Liver (tissue), 9 donors: Measurements from ENCODE around the gene BPI. TPM values are rescaled to one million over a fixed set of nuclear protein-coding genes. Genes with fewer than 3 reads are reported as not detected.

ENCODE experiments used
- DNase-seq: peaks from one replicate; pipeline ENCODE4 v3.0.0-alpha.2; 2017; ENCODE audit warnings: low spot score
- H3K27ac ChIP-seq, 2 donors: one replicate each; pipeline ENCODE4 v1.7.0; 2013; ENCODE audit warnings: inconsistent platforms in 2 of 2, low read length in 2 of 2, control low read depth in 1 of 2, low read depth in 1 of 2, mild to moderate bottlenecking in 1 of 2
- H3K27me3 ChIP-seq, 4 donors: one replicate each; pipeline versions ENCODE4 v1.6.1 to v1.7.0; 2013; ENCODE audit warnings: low read length in 3 of 4, inconsistent platforms in 1 of 4, mild to moderate bottlenecking in 1 of 4, moderate library complexity in 1 of 4; ENCODE audit not compliant: control insufficient read depth in 4 of 4, insufficient read depth in 4 of 4
- H3K36me3 ChIP-seq, 4 donors: one replicate each; pipeline versions ENCODE4 v1.6.1 to v1.7.0; 2013; ENCODE audit warnings: low read length in 3 of 4, mild to moderate bottlenecking in 3 of 4, low read depth in 1 of 4, moderate library complexity in 1 of 4; ENCODE audit not compliant: control insufficient read depth in 4 of 4, insufficient read depth in 3 of 4
- H3K4me1 ChIP-seq, 4 donors: one replicate each; pipeline versions ENCODE4 v1.6.1 to v1.7.0; 2013; ENCODE audit warnings: low read length in 3 of 4, mild to moderate bottlenecking in 3 of 4, moderate library complexity in 1 of 4; ENCODE audit not compliant: control insufficient read depth in 4 of 4, insufficient read depth in 4 of 4
- H3K4me3 ChIP-seq, 3 donors: one replicate each; pipeline versions ENCODE4 v1.6.1 to v1.7.0; 2013; ENCODE audit warnings: low read length in 3 of 3, control low read depth in 1 of 3, low read depth in 1 of 3, mild to moderate bottlenecking in 1 of 3
- H3K9ac ChIP-seq, 2 donors: one replicate each; pipeline ENCODE4 v1.7.0; 2013; ENCODE audit warnings: low read length in 2 of 2, mild to moderate bottlenecking in 2 of 2, moderate library complexity in 2 of 2, control low read depth in 1 of 2, low read depth in 1 of 2
- H3K9me3 ChIP-seq, 4 donors: one replicate each; pipeline versions ENCODE4 v1.6.1 to v1.7.0; 2013; ENCODE audit warnings: low read length in 3 of 4; ENCODE audit not compliant: control insufficient read depth in 4 of 4
- EGR1 ChIP-seq, 2 donors: IDR thresholded peaks; 2 replicates each; pipeline ENCODE4 v1.6.1; 2016 to 2018; ENCODE audit warnings: antibody characterized with exemption in 2 of 2, low read depth in 2 of 2
- FOXA1 ChIP-seq: IDR thresholded peaks from 2 replicates; pipeline ENCODE4 v1.6.1; 2016; ENCODE audit warnings: antibody characterized with exemption
- FOXA2 ChIP-seq: IDR thresholded peaks from 2 replicates; pipeline ENCODE4 v1.6.1; 2016; ENCODE audit warnings: antibody characterized with exemption
- GABPA ChIP-seq, 2 donors: IDR thresholded peaks in 1 of 2; conservative IDR thresholded peaks in 1 of 2; 2 replicates each; pipeline ENCODE4 v1.6.1; 2016; ENCODE audit warnings: antibody characterized with exemption in 2 of 2, mild to moderate bottlenecking in 1 of 2, moderate library complexity in 1 of 2
- HNF4A ChIP-seq, 2 donors: conservative IDR thresholded peaks; 2 replicates each; pipeline ENCODE4 v1.6.1; 2016; ENCODE audit warnings: antibody characterized with exemption in 2 of 2, mild to moderate bottlenecking in 2 of 2
- HNF4G ChIP-seq: IDR thresholded peaks from 2 replicates; pipeline ENCODE4 v1.6.1; 2016; ENCODE audit warnings: antibody characterized with exemption
- JUND ChIP-seq, 2 donors: IDR thresholded peaks; 2 replicates each; pipeline ENCODE4 v1.6.1; 2016; ENCODE audit warnings: antibody characterized with exemption in 2 of 2
- MAX ChIP-seq: IDR thresholded peaks from 2 replicates; pipeline ENCODE4 v1.6.1; 2016; ENCODE audit warnings: antibody characterized with exemption
- NR2F2 ChIP-seq: IDR thresholded peaks from 2 replicates; pipeline ENCODE4 v1.6.1; 2016; ENCODE audit warnings: antibody characterized with exemption
- RAD21 ChIP-seq, 2 donors: IDR thresholded peaks; 2 replicates each; pipeline ENCODE4 v1.6.1; 2016; ENCODE audit warnings: antibody characterized with exemption in 2 of 2, mild to moderate bottlenecking in 2 of 2
- REST ChIP-seq: IDR thresholded peaks from 2 replicates; pipeline ENCODE4 v1.6.1; 2016; ENCODE audit warnings: antibody characterized with exemption, mild to moderate bottlenecking
- RXRA ChIP-seq, 2 donors: IDR thresholded peaks; 2 replicates each; pipeline ENCODE4 v1.6.1; 2017 to 2018; ENCODE audit warnings: antibody characterized with exemption in 2 of 2, mild to moderate bottlenecking in 1 of 2
- SP1 ChIP-seq: IDR thresholded peaks from 2 replicates; pipeline ENCODE4 v1.6.1; 2018; ENCODE audit warnings: antibody characterized with exemption, mild to moderate bottlenecking
- TAF1 ChIP-seq: conservative IDR thresholded peaks from 2 replicates; pipeline ENCODE4 v1.6.1; 2016; ENCODE audit warnings: antibody characterized with exemption, mild to moderate bottlenecking
- YY1 ChIP-seq: IDR thresholded peaks from 2 replicates; pipeline ENCODE4 v1.6.1; 2016; ENCODE audit warnings: antibody characterized with exemption, mild to moderate bottlenecking
- WGBS: extraction: QIAGEN DNeasy Blood & Tissue Kit; methylation state at CpG from one replicate; pipeline ENCODE4 v1.1.7; 2013; 5-methylcytosine and 5-hydroxymethylcytosine counted together
- polyA plus RNA-seq, 2 donors: library from polyadenylated mRNA; stranded (reverse) in 1 of 2; unstranded in 1 of 2; fragments of 200-250 nt in 1 of 2; fragments of >200 nt in 1 of 2; fragmentation: Nextera tagmentation in 1 of 2; extraction: Ambion mirVana in 1 of 2; gene quantifications; one replicate each; pipeline versions ENCODE4 v1.2.1 to v1.2.3, GENCODE V29; 2013 to 2015
- total RNA-seq, 2 donors: library from RNA; depleted of rRNA; stranded (reverse); fragments of >200 nt; gene quantifications; one replicate each; pipeline ENCODE4 v1.2.3, GENCODE V29; 2014
- TF ChIP-seq, protein P1 (sequence below): fragments of 150-350 bp; IDR thresholded peaks from 2 replicates; pipeline ENCODE4 v1.5.1; 2017; ENCODE audit warnings: improper control_type of control experiment, low read depth, low read length; ENCODE audit not compliant: missing input control
- TF ChIP-seq, protein P2 (sequence below): IDR thresholded peaks from 2 replicates; pipeline ENCODE4 v1.6.1; 2016; ENCODE audit warnings: antibody characterized with exemption
- TF ChIP-seq, protein P3 (sequence below): IDR thresholded peaks from 2 replicates; pipeline ENCODE4 v1.6.1; 2016; ENCODE audit warnings: antibody characterized with exemption
- donor health status: healthy.
- donor health status: healthy.
- donor health status: healthy.
- donor health status: healthy.
- donor health status: healthy.

BPI gene
- total and polyA plus RNA-seq, 4 donors: 0.08 to 10.3 (median 0.37) TPM; not detected in 1

- no peaks in the 10 kb centered on the region for H3K4me1 ChIP-seq
- H3K9me3 ChIP-seq: no peaks in the 10 kb centered on the region
- no peak for DNase-seq
- H3K9ac ChIP-seq: no peak overlapping the region
- no peak overlapping the region for H3K27ac ChIP-seq
- 69% methylated on average over 4 of the region's 4 CpGs for WGBS
- H3K36me3 ChIP-seq: no peaks in the 10 kb centered on the region
- H3K4me3 ChIP-seq: no peak overlapping the region
- H3K27me3 ChIP-seq: no peaks in the 10 kb centered on the region
- no peak for TF ChIP-seq SP1
- no peak for TF ChIP-seq HNF4A (conservative IDR thresholded peaks at IDR 0.05)
- no peak for TF ChIP-seq NR2F2
- TF ChIP-seq, protein P1, sequence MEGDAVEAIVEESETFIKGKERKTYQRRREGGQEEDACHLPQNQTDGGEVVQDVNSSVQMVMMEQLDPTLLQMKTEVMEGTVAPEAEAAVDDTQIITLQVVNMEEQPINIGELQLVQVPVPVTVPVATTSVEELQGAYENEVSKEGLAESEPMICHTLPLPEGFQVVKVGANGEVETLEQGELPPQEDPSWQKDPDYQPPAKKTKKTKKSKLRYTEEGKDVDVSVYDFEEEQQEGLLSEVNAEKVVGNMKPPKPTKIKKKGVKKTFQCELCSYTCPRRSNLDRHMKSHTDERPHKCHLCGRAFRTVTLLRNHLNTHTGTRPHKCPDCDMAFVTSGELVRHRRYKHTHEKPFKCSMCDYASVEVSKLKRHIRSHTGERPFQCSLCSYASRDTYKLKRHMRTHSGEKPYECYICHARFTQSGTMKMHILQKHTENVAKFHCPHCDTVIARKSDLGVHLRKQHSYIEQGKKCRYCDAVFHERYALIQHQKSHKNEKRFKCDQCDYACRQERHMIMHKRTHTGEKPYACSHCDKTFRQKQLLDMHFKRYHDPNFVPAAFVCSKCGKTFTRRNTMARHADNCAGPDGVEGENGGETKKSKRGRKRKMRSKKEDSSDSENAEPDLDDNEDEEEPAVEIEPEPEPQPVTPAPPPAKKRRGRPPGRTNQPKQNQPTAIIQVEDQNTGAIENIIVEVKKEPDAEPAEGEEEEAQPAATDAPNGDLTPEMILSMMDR: no peak
- TF ChIP-seq FOXA1: no peak
- TF ChIP-seq RXRA (IDR thresholded peaks at IDR 0.05): no peak
- no peak for TF ChIP-seq HNF4G
- TF ChIP-seq, protein P2, sequence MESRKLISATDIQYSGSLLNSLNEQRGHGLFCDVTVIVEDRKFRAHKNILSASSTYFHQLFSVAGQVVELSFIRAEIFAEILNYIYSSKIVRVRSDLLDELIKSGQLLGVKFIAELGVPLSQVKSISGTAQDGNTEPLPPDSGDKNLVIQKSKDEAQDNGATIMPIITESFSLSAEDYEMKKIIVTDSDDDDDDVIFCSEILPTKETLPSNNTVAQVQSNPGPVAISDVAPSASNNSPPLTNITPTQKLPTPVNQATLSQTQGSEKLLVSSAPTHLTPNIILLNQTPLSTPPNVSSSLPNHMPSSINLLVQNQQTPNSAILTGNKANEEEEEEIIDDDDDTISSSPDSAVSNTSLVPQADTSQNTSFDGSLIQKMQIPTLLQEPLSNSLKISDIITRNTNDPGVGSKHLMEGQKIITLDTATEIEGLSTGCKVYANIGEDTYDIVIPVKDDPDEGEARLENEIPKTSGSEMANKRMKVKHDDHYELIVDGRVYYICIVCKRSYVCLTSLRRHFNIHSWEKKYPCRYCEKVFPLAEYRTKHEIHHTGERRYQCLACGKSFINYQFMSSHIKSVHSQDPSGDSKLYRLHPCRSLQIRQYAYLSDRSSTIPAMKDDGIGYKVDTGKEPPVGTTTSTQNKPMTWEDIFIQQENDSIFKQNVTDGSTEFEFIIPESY: no peak
- no peak for TF ChIP-seq FOXA2
- TF ChIP-seq GABPA (IDR thresholded peaks at IDR 0.05 in 1 of 2, conservative IDR thresholded peaks at IDR 0.05 in 1 of 2): no peak
- TF ChIP-seq, protein P3, sequence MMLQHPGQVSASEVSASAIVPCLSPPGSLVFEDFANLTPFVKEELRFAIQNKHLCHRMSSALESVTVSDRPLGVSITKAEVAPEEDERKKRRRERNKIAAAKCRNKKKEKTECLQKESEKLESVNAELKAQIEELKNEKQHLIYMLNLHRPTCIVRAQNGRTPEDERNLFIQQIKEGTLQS: no peak
- TF ChIP-seq TAF1: no peak
- TF ChIP-seq MAX: no peak
- TF ChIP-seq JUND (IDR thresholded peaks at IDR 0.05): no peak
- TF ChIP-seq EGR1 (IDR thresholded peaks at IDR 0.05; ENCODE audit: low read depth in 2 of 2): no peak
- TF ChIP-seq YY1: no peak
Measured at GRCh38 chr20:38308047-38308438, 4.1 kb downstream of the BPI start.

GRCh38 chr20:38308447-38308846 is 4.5 kb downstream of the BPI start:
- Histone ChIP-seq H3K27me3 (no peaks in the 10 kb centered on the region), H3K9ac (no peak overlapping the region), H3K27ac (no peak overlapping the region), H3K9me3 (no peaks in the 10 kb centered on the region), H3K4me3 (no peak overlapping the region), H3K36me3 (no peaks in the 10 kb centered on the region), H3K4me1 (no peaks in the 10 kb centered on the region)
- TF ChIP-seq REST (no peak), MAX (no peak), RAD21 (IDR thresholded peaks at IDR 0.05) (no peak), EGR1 (IDR thresholded peaks at IDR 0.05; ENCODE audit: low read depth in 2 of 2) (no peak), FOXA2 (no peak)
- TF ChIP-seq, protein P3: no peak
- TF ChIP-seq, protein P1: no peak
- 46% methylated on average over 1 of the region's 1 CpG for WGBS
- DNase-seq: no peak
